Measurements from ENCODE around the gene IQGAP3.

IQGAP3 gene

GRCh38 chr1:156508205-156508954, 64.0 kb downstream of the IQGAP3 start:
- peak; percentile 54 to 60 (median 57) for DNase-seq

GRCh38 chr1:156506450-156506849, 65.9 kb downstream of the IQGAP3 start:
- DNase-seq = no peak

- DNase-seq = no peak
Observed at GRCh38 chr1:156505679-156506298, 66.6 kb downstream of the IQGAP3 start.

DNA sequence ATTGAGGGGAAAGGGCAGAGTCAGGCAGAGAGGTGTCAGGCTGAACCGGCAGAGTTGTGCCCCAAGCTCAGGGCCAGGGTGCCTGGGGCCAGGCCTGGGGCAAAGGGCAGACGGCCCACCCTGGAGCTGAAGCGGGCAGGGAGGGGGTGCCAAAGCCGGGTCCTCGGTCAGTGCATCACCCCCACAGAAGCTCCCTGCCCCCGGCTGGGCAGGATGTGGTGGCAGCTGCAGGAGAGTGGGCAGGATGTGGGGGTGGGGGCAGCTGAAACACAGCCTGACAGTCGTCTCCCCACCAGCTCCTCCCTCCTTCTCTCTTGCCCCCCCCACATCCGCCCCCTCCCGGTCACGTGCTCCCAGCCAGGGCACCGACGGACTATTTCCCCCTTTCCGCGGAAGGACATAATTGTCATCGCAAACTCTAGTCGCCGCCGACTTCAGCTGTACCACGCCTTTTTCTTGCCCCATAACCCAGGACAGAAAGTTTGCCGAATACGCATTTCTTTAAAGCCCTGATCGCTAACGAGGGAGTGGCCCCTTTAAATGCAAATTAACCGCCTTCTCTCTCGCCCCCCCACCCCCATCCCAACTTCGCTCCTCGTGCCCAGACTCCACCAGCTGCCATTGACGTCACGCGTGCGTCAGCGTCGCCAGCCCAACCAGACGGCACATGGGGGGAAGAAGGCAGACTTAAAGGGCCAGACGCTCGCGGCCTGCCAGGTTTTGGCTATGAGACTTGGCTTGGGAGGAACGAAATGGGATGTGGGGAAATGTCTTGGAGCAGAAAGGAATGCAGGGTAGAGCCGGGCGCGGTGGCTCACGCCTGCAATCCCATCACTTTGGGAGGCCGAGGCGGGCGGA, 67.3 kb downstream of the IQGAP3 start:
- DNase-seq = peak; percentile 98 to 99 (median 99)

DNA sequence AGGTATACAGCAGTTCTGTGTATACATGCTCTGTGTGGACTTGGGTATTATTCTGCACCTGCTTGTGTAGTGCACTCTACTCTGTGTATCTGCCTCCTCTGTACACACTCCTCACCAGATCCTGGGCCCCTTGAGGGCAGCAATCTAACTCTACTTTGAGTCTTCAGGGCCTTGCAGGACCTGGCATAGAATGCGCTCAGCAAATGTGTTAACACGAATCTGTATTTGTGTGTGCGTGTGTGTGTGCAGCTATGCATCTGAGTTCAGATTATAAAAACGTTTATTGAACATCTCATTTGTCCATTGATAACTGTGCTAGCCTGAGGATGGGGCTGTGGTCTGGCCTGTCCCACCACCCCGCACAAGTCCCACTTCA, 67.9 kb downstream of the IQGAP3 start:
- DNase-seq = peak in 1 of 3 donors; percentile 25

DNA sequence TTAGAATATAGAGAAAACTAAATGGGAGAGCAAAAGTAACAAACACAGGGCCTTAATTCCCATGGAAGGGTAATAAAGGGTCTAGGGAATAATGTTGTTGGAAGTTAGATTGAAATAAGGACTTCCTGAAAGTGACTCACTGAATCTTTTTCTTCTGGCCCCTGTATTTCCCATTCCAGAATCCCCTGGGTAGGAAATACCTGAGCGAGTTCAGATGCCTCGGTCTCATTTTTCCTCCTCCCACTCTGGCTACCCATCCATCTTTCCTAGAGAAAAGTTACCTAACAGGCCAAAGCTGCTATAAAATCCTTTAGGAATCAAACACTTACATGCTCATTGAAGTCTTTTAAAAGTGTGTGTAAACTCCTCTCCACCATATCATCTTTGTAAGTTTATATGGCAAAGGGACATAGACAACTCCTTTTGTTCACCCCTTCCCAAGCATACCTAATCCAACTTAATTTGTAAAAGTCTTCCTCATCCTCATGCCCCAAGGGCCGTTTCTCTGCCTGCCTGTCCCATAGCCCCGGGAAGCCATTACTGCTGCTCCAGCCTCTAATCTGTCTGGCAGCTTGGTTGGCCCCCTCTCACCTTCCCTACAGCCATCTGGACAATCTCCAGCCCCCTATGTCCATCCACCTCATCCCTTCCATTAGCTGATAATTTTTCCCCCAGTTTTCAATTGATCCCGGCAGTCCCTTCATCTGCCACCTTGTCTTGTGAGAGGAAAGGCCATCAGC, 68.5 kb downstream of the IQGAP3 start:
- peak in 1 of 3 donors; percentile 23 for DNase-seq

DNA sequence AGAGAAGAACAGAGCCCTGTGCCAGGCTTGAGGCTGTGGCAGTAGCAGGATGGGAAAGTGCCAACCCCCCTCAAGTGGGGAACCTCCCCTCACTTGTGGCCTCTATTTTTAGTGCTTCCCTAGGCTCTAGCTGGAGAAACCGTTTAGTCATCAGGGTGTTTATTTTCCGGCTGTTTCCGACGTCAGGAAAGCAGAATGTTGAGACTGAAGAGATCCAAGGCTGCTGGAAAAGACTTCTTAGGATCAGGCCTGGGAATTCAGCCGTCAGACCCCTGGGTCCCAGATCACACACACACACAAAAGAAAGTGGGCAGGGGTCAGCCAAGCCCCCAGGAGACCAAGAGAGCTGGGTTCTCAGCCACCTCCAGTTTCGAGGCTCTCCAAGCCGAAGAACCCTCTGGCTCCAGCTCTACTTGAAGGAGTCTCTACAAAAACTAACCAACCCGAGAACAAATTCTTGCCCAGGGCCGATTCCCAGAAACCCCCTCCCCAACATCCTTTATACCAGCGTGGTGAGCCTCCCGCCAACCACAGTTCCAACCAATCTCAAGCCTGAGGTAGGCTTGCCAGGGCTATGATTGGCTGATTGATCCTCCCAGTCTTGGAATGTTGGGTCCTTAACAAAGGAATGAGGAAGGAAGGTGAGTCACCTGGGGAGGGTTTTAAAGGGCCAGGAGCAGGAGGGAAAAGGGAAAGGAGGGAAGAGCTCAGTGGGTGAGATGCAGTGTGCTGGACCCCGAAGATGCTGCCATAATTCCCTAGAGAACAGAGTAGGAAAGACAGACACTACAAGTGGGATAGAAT, 69.3 kb downstream of the IQGAP3 start:
- peak; percentile 77 to 84 (median 81) for DNase-seq

DNA sequence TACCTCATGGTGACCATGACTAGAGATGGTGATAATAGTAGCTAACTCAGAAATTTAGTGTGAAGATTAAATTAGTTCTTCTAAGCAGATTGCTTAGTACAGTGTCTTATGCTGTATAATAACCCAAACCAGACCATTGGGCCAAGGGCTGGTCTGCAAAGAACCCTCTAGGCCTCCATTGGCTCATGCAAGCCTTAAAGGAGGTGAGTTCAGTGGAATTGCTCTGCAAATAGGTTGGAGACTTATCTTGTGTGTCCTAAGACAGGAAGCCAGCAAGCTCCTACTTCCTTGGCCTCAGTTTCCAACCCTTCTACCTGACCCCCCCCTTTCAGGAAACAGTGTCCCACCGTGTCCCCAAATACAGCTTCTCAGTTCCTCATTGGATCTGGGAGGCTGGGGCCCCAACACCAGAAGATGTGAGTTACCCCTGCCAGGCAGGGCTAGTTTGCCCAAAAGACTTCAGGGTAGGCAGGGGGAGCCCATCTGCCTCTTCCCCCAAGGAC, 69.9 kb downstream of the IQGAP3 start:
- peak in 1 of 3 donors; percentile 18 for DNase-seq

GRCh38 chr1:156500793-156501506, 71.4 kb downstream of the IQGAP3 start:
- DNase-seq = peak; percentile 94 to 99 (median 97)

- no peak for DNase-seq
Observed at GRCh38 chr1:156500543-156500792, 71.9 kb downstream of the IQGAP3 start, which contains the start of gene MEF2D. Gene MEF2D, minus strand, starts transcription at chr1:156500775. Its CDS starts 17,483 bp downstream, at chr1:156483292.

DNA sequence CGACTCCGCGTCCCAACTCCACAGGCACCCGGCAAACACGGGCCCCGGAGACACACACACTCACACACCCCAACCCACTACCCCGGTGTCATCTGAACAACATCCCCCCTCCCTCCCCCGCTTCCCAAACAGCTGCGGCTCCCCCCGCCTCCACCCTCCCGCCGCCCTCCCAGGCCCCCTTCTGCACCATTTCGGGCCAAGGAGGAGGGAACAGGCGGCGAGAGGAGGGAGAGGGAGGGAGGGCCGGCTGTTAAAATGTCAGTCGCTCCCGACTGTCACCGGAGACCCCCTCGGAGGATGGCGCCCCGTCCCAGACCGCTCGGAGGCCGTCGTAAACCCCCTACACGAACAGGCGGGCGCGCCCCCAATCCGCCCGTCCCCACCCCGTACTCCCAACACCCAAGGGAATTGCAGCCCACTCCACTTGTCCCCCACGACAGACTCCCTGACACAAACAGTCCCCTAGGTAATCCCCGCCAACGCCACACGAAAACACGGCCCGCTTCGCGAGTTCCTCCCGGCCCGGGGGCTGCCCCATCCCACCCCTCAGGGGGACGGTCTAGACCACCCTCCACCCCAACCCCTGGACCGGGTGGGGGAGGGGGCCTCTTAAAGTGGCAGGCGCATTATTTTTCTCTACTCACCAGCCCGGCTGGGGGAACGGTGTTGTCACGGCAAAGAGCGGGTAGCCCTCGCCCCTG, 72.4 kb downstream of the IQGAP3 start:
- DNase-seq = peak in 2 of 3 donors; percentile 33 to 52

DNA sequence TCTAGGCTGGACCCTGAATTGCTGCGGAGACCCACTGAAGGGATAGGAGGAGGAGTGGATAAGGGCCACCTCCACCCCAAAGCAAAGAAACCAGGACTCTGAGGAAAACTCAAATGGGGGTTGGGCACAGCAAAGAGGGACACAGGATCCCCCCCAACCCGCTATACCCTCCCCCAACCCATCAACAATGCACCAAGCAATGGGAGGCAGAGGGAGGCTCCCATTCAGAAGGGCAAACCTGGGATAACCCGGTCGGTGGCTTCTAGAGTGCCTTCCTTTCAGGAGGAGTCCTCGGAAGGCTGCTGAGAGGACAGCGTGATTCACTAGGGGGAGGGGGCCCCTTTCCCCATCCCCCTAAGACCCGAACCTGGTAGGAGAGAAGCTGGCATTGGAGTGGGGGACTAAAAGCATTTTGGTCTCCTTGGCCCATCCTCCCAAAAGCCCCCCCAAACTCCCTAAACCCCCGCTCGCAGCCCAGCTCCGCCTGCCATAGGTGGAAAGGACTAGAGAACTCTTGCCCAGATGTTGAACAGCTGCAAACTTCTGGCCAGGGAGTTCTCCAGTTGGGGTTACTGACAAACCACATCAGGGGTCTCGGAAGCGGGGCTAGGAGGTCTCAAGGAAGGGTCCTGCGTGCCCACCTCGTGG, 73.0 kb downstream of the IQGAP3 start:
- peak in 2 of 3 donors; percentile 23 to 28 for DNase-seq

DNA sequence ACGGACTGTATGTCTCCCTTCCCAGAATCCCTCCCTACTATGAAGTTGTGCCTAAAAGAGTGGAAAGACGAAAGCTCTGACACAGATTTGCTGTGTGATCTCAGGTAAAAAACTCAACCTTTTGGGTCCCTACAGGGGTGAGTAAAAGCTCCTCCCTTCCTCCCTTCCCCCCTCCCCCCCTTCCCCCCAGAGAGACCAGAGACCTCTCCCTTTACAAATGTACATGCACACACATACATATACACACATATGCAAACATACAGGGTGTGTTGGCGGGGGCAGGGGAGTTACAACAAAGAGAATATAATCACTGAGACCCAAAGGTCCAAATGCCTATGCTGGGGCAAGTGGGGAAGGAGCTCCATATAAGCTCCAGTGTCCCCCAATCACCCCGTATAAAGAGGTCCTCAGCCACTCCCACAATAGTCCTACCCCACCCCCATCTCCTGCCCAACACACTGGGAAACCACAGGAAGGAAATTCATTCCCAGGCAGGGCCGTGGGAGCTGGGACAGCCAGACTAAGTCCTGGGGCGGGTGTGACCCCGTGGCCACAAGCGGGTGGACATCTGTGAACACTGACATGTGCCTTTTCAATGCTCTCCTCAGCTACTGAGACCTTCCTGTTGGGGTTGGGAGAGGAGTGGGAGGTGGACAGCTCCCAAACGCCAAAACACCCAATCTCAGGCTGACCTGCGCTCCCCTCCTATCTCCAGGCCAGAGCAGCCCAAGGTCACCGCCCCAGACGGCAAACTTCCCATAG, 73.8 kb downstream of the IQGAP3 start:
- peak in 2 of 3 donors; percentile 48 to 66 for DNase-seq

GRCh38 chr1:156497743-156498431, 74.5 kb downstream of the IQGAP3 start:
- DNase-seq = peak in 1 of 3 donors; percentile 18

DNA sequence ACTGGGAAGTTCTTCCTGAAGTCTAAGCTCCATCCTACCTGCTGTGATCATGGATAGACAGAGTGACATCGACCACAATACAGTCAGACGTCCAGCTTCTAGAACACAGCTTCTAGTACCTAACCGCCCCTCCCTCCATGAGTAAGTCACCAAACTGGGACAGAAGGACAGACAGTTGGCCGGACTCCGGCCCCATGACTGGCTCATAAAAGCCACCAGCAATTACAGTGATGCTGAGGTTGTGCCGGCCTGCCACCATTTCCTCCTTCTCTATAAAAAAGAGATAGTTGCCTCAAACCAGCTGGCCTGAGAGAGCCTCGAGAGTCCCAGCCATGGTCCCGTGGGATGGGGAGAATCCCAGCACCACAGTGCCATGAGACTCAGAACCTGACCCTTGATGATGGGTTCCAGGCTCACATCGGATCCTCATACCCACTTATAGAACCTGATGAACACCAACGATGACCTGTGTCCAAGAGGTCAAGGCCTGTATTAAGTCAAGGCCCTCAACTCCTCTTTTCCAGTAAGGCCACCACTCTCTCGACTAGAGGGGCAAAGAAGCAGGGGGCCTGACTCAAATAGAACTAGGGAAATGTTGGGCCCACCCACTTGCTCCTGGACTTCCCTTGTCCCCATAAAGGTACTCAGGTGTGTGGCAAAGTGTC, 75.2 kb downstream of the IQGAP3 start:
- peak; percentile 40 to 47 (median 41) for DNase-seq

GRCh38 chr1:156496211-156496761, 76.1 kb downstream of the IQGAP3 start:
- DNase-seq = no peak

DNA sequence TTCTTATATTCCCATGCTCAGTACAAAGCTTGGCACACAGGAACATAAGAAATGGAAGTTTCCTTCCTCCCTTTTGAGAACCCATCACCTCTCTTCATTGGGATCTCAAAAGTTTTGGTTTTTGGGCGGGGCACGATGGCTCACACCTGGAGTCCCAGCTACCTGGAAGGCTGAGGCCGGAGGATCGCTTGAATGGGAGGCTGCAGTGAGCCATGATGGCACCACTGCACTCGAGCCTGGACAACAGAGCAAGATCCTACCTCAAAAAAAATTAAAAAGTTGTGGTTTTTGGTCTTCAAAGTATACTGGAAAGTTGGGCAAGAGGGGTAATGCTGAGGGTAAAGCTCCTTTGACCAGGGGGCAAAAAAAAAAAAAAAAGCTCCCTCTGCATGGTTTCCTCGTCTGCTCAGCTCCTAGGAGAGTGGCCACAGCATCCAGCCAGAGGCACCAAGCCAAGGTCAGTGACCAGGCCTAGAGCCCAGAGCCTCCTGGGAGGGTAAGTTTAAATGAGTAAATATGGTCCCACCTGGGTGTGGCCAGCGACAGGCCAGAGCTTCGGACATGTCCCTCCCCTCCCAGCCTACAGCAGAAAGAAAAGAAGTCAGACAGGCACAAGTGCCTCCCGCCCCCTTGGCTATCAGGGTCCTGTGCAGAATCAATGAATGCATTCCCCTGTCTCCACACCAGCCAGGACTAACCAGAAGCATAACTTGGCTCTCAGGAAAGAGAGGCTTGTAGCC, 76.8 kb downstream of the IQGAP3 start:
- no peak for DNase-seq

Data from suppressor macrophage treated with lipopolysaccharide for 1 hour (primary cell).